Measurements from ENCODE around the gene OMA1. TPM values are rescaled to one million over a fixed set of nuclear protein-coding genes. Genes with fewer than 3 reads are reported as not detected.

The OMA1 gene
- polyA plus RNA-seq, 1 of the 3 experiments (the other 2 are of a cell fraction), result 6.9 TPM

GRCh38 chr1:58576727-58577653 lies 30.5 kb upstream of the OMA1 start, which contains the start of gene TACSTD2:
Gene TACSTD2, minus strand, starts transcription at chr1:58577252. Its CDS starts 96 bp downstream, at chr1:58577156.
- DNase-seq, result no peak
- Histone ChIP-seq H3K36me3 (replicated peaks in 1 of 2; ENCODE audit: control insufficient read depth in 1 of 2, insufficient read depth in 2 of 2, low read length in 1 of 2) (no peaks in the 10 kb centered on the region), H3K9me2 (no peaks in the 10 kb centered on the region), H3K4me2 (no peak within 1 kb of the TSS), H3K4me1 (ENCODE audit: control insufficient read depth in 1 of 2, insufficient read depth in 2 of 2, low read depth in 1 of 2, low read length in 1 of 2) (no peaks in the 10 kb centered on the region; a peak in 1 of 4 replicates), H3K4me3 (ENCODE audit: low read depth in 2 of 2, low read length in 1 of 2) (no peak within 1 kb of the TSS), H3K27ac (ENCODE audit: low read depth in 2 of 2, low read length in 1 of 2) (no peak within 1 kb of the TSS), H4K20me1 (ENCODE audit: insufficient read depth) (no peaks in the 10 kb centered on the region), H2AFZ (ENCODE audit: low read depth) (no peak within 1 kb of the TSS), H3K27me3 (ENCODE audit: insufficient read depth) (no peaks in the 10 kb centered on the region), H3K9ac (no peak within 1 kb of the TSS), H3F3A (replicated peaks; ENCODE audit: insufficient read depth) (no peaks in the 10 kb centered on the region), H3K9me3 (no peaks in the 10 kb centered on the region), H3K79me2 (ENCODE audit: insufficient read depth) (no peaks in the 10 kb centered on the region)
- ChIA-PET CTCF (no interaction called here), POLR2A (no interaction called here)
- no peak for TF ChIP-seq MXI1 (IDR thresholded peaks at IDR 0.05; ENCODE audit: low read depth, low read length)
- no peak for TF ChIP-seq FOXM1 (IDR thresholded peaks at IDR 0.05; ENCODE audit: low read depth)
- no peak for TF ChIP-seq GABPA (IDR thresholded peaks at IDR 0.05; ENCODE audit: low read depth)
- no peak for TF ChIP-seq RFX5 (IDR thresholded peaks at IDR 0.05; ENCODE audit: low read length)
- WGBS (ENCODE audit: low lambda C conversion rate), result 96% methylated on average over 94 of the region's 107 CpGs

DNA sequence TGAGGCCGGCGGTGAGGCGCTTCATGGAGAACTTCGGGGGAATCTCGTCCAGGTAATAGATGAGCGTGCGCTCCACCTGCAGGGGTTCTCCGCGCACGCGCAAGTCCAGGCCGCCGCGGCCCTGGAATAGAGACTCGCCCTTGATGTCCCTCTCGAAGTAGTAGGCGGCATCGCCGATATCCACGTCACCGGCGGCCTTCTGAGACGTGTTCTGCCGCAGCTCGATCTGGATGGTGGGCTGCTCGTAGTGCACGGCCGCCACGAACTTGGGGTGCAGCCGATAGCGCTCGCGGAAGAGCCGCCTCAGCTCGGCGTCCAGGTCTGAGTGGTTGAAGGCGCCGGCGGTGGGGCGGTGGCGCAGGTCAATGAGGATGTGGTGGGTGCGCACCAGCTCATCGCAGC lies 29.8 kb upstream of the OMA1 start:
- no peak overlapping the region for H3K9ac ChIP-seq
- no peaks in the 10 kb centered on the region for H3K9me3 ChIP-seq
- DNase-seq, result no peak
- no peaks in the 10 kb centered on the region for H3K27me3 ChIP-seq (ENCODE audit: insufficient read depth)
- no peak for TF ChIP-seq FOXM1 (IDR thresholded peaks at IDR 0.05; ENCODE audit: low read depth)
- H3K27ac ChIP-seq (ENCODE audit: low read depth in 2 of 2, low read length in 1 of 2), result no peak overlapping the region
- no peaks in the 10 kb centered on the region for H3K79me2 ChIP-seq (ENCODE audit: insufficient read depth)
- 95% methylated on average over 34 of the region's 43 CpGs for WGBS (ENCODE audit: low lambda C conversion rate)
- CTCF ChIA-PET, result no interaction called here
- H3K4me1 ChIP-seq (ENCODE audit: control insufficient read depth in 1 of 2, insufficient read depth in 2 of 2, low read depth in 1 of 2, low read length in 1 of 2), result no peaks in the 10 kb centered on the region; a peak in 1 of 4 replicates
- no peak overlapping the region for H2AFZ ChIP-seq (ENCODE audit: low read depth)
- POLR2A ChIA-PET, result no interaction called here
- H3K9me2 ChIP-seq, result no peaks in the 10 kb centered on the region
- H3K4me3 ChIP-seq (ENCODE audit: low read depth in 2 of 2, low read length in 1 of 2), result no peak overlapping the region
- H3K4me2 ChIP-seq, result no peak overlapping the region
- H3K36me3 ChIP-seq (replicated peaks in 1 of 2; ENCODE audit: control insufficient read depth in 1 of 2, insufficient read depth in 2 of 2, low read length in 1 of 2), result no peaks in the 10 kb centered on the region
- H4K20me1 ChIP-seq (ENCODE audit: insufficient read depth), result no peaks in the 10 kb centered on the region
- no peaks in the 10 kb centered on the region for H3F3A ChIP-seq (replicated peaks; ENCODE audit: insufficient read depth)

DNA sequence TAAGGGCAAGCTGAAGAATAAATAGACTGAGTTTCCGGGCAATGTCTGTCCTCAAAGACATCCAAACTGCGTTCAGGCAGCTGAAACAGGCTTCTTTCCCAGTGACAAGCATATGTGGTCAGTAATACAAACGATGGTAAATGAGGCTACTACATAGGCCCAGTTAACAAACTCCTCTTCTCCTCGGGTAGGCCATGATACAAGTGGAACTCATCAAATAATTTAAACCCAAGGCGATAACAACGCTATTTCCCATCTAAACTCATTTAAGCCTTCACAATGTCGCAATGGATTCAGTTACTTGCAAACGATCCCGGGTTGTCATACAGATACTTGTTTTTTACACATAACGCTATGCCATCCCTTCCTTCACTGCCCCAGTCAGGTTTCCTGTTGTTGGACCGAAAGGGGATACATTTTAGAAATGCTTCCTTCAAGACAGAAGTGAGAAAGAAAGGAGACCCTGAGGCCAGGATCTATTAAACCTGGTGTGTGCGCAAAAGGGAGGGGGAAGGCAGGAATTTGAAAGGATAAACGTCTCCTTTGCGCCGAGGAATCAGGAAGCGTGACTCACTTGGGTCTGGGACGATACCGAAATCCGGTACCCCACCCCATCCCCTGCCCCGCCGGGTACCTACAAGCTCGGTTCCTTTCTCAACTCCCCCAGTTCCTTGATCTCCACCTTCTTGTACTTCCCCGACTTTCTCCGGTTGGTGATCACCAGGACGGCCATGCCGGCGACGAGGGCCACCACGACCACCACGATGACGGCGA lies 29.2 kb upstream of the OMA1 start:
- H3K79me2 ChIP-seq (ENCODE audit: insufficient read depth), result no peaks in the 10 kb centered on the region
- TF ChIP-seq FOXJ3 (CRISPR knock-in tag; IDR thresholded peaks at IDR 0.05) (no peak), NFIC (IDR thresholded peaks at IDR 0.05; ENCODE audit: borderline replicate concordance) (no peak), FOXM1 (IDR thresholded peaks at IDR 0.05; ENCODE audit: low read depth) (no peak), YY1 (IDR thresholded peaks at IDR 0.05; ENCODE audit: low read depth) (no peak), SIN3A (IDR thresholded peaks at IDR 0.05; ENCODE audit: borderline replicate concordance, low read depth, low read length) (no peak), GATA2 (CRISPR knock-in tag; IDR thresholded peaks at IDR 0.05) (no peak), NRF1 (IDR thresholded peaks at IDR 0.05; ENCODE audit: low read depth, low read length) (no peak), RFX5 (IDR thresholded peaks at IDR 0.05; ENCODE audit: low read length) (no peak), MEF2A (IDR thresholded peaks at IDR 0.05; ENCODE audit: borderline replicate concordance, low read depth) (no peak)
- TF ChIP-seq, protein P1, sequence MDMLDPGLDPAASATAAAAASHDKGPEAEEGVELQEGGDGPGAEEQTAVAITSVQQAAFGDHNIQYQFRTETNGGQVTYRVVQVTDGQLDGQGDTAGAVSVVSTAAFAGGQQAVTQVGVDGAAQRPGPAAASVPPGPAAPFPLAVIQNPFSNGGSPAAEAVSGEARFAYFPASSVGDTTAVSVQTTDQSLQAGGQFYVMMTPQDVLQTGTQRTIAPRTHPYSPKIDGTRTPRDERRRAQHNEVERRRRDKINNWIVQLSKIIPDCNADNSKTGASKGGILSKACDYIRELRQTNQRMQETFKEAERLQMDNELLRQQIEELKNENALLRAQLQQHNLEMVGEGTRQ (IDR thresholded peaks at IDR 0.05; ENCODE audit: borderline replicate concordance, low read depth, low read length), result no peak
- TF ChIP-seq, protein P2, sequence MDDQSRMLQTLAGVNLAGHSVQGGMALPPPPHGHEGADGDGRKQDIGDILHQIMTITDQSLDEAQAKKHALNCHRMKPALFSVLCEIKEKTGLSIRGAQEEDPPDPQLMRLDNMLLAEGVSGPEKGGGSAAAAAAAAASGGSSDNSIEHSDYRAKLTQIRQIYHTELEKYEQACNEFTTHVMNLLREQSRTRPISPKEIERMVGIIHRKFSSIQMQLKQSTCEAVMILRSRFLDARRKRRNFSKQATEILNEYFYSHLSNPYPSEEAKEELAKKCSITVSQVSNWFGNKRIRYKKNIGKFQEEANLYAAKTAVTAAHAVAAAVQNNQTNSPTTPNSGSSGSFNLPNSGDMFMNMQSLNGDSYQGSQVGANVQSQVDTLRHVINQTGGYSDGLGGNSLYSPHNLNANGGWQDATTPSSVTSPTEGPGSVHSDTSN (IDR thresholded peaks at IDR 0.05), result no peak
- TF ChIP-seq, protein P3, sequence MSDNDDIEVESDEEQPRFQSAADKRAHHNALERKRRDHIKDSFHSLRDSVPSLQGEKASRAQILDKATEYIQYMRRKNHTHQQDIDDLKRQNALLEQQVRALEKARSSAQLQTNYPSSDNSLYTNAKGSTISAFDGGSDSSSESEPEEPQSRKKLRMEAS (IDR thresholded peaks at IDR 0.05; ENCODE audit: low read depth), result no peak
- no peak overlapping the region for H3K27ac ChIP-seq (ENCODE audit: low read depth in 2 of 2, low read length in 1 of 2)
- 89% methylated on average over 32 of the region's 32 CpGs for whole genome bisulfite sequencing (ENCODE audit: low lambda C conversion rate)
- H3K9me2 ChIP-seq, result no peaks in the 10 kb centered on the region
- ChIA-PET CTCF (no interaction called here), POLR2A (no interaction called here)
- H3K4me2 ChIP-seq, result no peak overlapping the region
- H3K9me3 ChIP-seq, result no peaks in the 10 kb centered on the region
- H3K36me3 ChIP-seq (replicated peaks in 1 of 2; ENCODE audit: control insufficient read depth in 1 of 2, insufficient read depth in 2 of 2, low read length in 1 of 2), result no peaks in the 10 kb centered on the region
- H3K4me1 ChIP-seq (ENCODE audit: control insufficient read depth in 1 of 2, insufficient read depth in 2 of 2, low read depth in 1 of 2, low read length in 1 of 2), result no peaks in the 10 kb centered on the region; a peak in 1 of 4 replicates
- no peaks in the 10 kb centered on the region for H3F3A ChIP-seq (replicated peaks; ENCODE audit: insufficient read depth)
- no peaks in the 10 kb centered on the region for H4K20me1 ChIP-seq (ENCODE audit: insufficient read depth)
- H2AFZ ChIP-seq (ENCODE audit: low read depth), result no peak overlapping the region
- no peak overlapping the region for H3K9ac ChIP-seq
- DNase-seq, result no peak
- no peak overlapping the region for H3K4me3 ChIP-seq (ENCODE audit: low read depth in 2 of 2, low read length in 1 of 2)
- no peaks in the 10 kb centered on the region for H3K27me3 ChIP-seq (ENCODE audit: insufficient read depth)
